ENCODE measurements around the gene MACROD1.

The MACROD1 gene

DNA sequence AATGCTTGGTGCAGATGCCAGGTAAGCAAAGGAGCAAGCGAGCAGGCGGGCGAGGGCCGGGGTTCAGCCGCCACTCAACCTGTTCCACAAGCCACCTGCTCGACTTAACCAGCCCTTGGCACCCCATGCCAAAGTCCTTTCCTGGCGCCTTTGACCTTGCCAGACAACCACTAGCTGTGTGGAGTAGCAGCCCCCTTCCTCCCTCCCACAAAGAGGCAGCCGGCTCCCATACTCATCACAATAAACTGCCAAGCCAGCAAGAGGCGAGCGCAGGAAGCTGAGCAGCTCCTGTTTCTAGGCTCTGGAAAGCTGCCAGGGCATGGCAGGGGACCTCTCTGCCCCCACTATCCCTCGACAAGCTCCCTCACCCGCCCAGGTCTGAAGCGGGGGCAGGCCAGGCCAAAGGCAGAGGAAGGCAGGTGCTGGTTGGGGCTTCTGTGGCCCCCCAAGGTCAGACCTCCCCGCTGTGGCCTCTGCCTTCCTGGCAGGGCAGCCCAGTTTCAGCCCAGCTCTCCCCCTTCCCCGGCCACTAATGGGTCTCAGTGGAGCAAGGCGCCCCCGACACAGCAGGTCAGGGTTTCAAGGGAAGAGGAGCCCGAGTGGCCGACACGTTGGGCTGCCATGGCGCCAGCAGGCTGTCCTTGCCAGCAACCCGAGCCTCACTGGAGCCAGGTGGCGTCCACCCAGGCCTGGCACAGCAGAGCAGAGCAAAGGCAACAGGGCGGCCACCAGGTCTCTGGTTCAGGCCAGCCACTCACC is 15.3 kb downstream of the MACROD1 start:
- DNase-seq = no peak

GRCh38 chr11:64150051-64150450 is 15.9 kb downstream of the MACROD1 start:
- DNase-seq = no peak

- DNase-seq = no peak
Measured at GRCh38 chr11:64148917-64149617, 16.8 kb downstream of the MACROD1 start.

GRCh38 chr11:64148226-64148916 is 17.5 kb downstream of the MACROD1 start:
- DNase-seq = peak; percentile 10 to 67 (median 59)

DNA sequence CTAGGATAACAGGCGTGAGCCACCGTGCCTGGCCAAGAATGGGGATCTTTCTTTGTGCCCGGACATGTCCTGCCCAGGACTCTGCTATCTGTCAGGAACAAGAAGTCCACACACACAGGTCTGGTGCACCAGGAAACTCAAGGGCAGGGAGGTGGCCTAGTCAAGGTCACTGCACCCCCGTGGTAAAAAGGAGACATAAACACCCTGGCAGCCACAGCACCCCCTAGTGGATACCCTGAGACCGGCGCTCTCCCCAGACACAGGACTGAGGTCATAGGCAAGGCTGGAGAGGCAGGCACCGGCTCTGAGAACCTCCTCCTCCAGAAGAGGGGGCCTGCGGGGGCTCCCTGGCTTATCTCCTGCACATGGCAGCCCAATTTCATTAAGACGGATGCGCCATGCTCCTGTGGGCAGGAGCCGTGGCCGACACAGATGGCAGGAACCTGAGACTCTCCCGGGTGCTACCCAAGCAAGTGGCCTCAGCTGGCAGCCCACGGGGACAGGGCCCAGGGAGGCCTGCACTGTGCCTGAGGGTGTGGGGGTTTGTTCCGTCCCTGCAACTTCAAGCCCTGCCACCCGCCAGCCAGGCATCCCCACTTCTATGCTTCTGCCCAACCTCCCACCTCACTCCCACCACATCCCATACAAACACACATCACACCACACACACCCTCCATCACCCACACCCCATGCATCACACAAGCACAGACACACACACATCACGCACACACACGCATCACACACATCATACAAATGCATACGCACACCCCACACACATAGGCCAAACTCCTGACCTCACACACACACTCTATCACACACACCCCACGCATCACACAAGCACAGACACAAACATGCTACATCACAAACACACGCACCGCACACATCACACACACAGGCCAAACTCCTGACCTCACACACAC is 19.6 kb downstream of the MACROD1 start:
- DNase-seq = peak; percentile 6 to 49 (median 44)

DNA sequence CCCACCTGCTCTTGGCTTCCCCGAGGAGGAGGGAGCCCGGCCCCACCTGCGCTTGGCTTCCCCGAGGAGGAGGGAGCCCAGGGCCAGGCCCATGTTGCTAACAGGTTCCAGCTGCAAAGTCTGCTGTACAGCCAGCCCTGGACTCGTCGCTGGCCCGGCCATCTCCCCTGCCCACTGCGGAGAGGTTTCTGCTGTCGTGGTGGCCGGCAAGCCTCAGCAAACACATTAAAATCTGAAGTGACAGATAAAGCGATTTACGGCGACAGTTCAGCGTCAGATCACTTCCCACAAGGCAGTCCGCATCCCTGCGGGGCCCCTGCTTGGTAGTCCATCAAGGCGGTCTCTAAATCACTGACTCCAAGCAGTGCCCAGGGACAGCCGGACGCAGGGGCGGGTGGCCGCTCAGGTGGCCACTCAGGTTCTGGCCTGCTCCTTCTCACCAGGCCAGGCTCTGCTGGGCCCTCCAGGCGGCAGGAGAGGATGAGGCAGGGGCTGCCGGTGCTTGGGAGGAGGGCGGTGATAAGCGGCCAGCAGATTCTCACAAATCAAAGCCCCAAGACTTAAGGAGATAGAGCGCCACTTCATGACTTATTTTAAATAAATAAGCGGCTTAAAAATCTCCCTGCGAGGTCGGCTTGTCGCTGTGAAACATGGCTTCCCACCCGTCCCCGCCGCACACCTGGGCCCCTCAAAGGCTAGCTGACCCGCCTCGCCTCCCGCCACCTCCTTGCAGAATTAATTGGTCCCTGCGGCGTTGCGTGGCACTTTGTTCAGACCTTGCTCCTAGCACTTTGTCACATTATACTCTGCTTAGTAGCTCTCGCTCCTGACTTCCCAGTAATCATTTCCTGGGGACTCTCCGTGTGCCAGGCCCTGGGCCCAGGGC is 21.1 kb downstream of the MACROD1 start:
- DNase-seq = no peak

- DNase-seq = no peak
Measured at GRCh38 chr11:64141081-64141783, 24.7 kb downstream of the MACROD1 start.

GRCh38 chr11:64140082-64140481 is 25.8 kb downstream of the MACROD1 start:
- DNase-seq = no peak

DNA sequence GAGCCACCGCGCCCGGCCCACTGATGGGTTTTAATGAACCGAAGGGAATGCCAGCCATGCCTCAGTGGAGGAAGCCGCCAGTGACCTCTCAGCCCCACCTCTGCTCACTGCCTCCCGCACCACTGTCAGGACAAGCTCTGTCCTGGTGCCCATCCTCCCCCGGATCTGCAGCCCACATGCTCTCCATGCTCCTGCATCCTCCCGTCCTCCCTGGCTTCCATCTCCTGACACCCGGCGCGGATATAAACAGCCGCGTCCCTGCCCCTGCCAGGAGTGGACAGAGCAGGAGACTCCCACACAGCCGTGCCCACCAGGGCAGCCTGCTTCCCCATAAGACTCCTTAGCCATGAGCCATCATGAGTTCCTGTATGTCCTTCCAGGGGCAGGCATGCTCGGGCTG is 26.9 kb downstream of the MACROD1 start:
- no peak for DNase-seq

GRCh38 chr11:64138398-64138797 is 27.5 kb downstream of the MACROD1 start:
- no peak for DNase-seq

DNA sequence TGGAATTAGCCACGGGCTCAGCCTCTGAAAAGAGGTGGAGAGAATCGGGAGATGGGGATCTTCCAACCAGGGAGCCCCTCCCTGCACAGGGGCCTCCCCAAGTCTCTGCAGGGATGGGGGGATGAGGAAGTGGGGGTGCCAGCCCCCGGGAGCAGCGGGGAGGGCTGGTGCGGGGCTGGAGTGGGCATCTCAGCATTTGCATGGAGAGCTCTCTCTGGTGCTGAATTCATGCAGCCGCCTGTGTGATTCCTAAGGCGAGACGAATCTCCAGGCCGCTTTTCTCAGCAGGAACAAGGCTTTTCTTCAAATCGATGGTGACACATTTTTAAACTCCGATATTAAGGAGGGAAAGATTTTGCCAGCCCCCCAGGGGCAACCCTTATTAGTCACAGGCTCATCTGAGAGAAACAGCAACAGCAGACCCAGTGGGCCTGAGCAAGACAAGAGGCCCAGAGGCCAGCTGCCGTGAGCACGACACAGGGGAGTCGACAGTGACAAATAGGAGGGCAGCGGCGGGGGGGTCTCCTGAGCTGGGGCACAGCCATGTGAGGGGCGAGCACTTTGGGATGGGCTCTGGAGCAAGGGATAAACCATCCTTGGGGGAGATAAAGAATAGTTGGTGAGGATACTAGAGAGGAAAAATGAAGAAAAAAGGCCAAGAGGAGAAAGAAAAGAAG is 29.0 kb downstream of the MACROD1 start:
- DNase-seq = no peak

DNA sequence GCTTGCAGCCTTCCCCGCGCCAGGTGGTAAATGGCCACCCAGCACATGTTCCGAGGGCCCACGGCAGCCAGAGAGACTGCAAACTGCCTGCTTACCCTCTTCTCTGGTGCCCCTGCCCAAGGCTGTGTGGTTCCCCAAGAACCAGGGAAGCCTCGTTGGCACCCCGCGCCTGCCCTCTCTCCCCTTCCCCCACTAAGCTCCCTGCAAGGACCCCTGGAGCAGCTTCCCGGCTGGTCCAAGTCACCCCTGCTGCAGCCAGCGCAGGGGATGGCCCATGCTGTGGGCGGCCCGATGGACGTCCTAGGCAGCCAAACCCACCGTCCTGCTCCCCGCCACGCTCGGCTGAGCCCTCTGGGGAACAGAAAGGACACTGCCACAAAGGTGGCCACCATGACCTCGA is 30.2 kb downstream of the MACROD1 start:
- no peak for DNase-seq

GRCh38 chr11:64134963-64135362 is 30.9 kb downstream of the MACROD1 start:
- DNase-seq = no peak

DNA sequence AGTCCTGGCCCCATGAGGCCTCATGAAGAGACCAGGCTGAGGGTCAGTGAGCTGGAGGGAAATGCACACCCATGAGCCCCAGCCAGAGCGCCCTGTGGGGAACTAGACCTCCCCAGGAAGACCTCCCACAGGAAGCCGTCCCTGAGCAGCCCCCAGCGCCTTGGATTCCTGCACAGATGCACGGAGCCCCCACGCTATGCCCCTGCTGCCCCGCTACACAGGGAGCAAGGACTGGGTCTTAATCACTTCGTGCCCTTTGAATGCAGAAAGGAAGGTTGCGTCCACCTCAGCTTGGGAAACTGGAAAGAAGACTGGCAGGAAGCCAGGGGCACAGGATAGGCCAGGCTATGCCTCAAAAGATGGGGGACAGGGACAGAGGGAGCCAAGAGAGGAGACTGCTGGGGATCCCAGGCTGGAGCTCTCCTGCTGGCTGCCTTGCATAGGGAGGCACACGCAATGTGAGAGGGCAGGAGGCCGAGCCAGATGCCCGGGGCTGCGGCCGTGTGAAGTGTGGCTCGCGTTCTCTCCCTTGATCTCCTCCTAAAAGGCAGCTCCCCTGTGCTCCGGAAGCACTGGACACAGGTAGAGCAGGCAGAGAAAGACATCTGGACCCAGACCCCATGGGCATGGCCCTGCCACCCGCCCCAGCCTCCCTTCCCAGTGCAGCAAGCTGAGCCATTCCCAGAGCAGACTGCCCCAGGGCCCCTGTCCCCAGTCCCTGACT is 32.8 kb downstream of the MACROD1 start:
- no peak for DNase-seq

DNA sequence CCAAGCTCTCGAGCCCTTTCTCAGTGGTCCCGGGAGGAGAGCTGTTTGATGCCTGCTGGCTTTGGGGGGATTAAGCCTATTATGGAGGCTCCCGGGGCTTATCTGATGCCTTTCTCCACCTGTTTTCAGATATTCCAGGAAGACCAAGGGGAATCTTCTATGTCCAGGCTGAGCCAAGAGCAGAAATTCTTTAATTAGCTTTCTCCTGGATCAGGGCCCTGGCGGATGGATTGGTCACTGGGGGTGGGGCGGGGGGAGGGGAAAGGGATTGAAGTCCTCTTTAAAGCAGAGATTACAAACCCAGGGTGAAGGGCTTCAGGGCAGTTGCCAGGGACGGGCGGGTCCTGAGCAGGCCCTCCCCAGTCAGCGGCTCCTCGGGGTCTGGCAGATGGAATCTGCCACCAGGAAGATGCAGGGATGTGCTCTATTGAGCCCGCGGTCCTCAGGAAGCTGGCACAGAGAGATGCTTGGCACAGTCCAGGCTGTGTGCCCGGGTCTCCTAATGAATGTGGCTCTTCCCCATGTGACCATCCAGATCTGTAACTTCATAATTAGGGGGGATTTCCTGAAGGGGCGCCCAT is 33.6 kb downstream of the MACROD1 start:
- no peak for DNase-seq

DNA sequence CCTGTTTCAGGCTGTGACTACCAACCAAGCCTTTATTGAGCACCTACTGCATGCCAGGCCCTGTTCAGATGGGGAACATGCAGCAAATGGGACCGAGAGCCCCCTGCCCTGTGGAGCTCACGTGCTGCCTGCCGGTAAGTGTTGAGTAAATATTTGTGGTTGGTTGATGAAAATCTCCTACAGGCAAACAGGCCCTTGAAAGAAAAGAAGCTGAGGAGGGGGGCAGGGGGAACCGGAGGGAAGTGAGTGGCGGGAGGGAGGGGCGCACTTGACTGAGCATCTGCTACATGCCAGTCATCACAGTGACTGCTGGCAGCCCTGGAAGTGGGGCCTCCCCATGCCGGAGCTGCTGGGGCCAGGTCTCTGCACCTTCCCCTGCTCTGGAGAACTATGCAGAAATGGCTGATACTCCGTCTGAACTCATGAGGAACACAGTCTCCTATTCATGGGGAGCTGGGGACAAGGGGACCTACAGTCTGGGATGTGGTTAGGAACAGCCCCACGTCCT is 34.2 kb downstream of the MACROD1 start:
- no peak for DNase-seq

DNA sequence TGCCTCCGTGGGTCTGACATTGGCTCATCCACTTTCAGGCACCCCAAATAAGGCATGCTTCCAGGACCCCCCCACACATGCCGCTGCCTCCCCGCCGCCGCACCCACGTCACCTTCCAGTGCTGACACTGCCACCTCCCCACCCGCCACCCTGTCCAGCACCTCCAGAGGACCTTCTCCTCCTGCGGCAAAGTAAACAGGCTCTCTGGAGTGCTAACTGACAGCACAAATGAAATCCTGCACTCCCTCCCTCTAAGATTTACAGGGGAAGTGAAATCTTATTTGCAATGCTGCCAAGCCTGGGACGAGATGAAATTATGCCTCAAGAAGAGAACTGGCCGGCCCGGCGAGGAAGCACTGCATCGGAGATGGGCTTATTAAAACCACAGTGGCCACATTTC is 35.3 kb downstream of the MACROD1 start:
- DNase-seq = no peak

DNA sequence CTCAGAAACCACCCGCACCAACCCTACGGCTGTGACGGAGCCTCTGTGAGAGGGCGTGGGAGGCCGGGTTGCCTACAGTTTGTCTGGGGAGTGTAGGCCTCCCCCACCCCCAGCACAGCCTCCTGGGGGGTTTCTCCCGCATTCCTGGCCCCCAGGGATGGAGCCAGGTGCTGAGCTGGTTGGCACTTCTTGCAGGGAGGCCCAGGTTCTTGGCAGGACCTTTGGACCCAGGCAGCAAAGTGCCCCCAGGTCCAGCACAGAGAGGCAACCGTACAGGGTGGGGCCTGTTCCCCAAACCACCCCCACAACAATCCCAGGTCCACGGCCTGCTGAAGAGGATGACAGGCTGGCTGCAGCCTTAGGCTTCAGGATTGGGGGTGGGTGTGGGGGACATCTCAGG is 36.5 kb downstream of the MACROD1 start:
- no peak for DNase-seq

All from stimulated activated naive CD4-positive, alpha-beta T cell (primary cell).